ENCODE measurements around the gene POU2AF1.

DNA sequence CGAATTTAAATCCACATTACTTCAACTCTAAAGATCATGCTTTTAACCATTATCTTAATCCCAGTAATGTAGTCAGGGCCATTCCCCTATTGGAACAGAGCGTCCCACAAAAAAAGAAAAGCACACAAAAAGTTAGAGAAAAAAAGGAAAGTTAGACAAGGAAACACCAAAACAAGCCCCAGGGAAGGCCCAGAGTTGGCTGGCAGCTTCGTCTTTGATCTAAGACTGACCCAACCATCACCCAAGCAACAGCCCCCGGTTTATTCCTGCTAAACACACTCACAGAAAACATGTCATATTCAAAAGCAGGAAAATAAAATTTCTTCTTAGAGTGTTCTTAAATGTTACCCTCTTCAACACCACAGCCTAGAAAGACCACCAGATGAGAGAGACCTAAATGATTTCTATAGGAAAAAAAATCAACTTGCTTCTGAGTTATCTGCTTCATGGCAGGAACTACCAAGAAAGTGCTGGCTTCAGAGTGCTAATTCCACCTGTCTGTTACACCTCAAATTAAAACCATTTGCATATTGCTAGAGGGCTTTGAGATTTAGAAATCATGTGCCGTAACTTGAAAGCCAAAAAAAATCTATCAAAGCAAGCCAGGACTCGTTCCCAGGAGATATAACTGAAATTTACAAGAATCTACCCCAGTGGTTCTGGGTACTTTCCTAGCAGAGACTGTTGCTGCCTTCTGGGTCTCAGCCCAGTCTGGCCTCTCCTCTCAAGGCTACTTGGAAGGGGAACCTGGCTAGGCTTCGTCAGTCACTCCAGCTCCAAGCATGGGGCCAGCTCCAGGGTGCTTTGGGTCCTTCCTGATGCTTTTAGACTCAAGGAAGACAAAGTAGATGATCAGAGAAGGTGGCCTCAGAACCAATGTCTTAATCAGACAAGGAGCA, 49.5 kb downstream of the POU2AF1 start:
- TF ChIP-seq, protein P1, sequence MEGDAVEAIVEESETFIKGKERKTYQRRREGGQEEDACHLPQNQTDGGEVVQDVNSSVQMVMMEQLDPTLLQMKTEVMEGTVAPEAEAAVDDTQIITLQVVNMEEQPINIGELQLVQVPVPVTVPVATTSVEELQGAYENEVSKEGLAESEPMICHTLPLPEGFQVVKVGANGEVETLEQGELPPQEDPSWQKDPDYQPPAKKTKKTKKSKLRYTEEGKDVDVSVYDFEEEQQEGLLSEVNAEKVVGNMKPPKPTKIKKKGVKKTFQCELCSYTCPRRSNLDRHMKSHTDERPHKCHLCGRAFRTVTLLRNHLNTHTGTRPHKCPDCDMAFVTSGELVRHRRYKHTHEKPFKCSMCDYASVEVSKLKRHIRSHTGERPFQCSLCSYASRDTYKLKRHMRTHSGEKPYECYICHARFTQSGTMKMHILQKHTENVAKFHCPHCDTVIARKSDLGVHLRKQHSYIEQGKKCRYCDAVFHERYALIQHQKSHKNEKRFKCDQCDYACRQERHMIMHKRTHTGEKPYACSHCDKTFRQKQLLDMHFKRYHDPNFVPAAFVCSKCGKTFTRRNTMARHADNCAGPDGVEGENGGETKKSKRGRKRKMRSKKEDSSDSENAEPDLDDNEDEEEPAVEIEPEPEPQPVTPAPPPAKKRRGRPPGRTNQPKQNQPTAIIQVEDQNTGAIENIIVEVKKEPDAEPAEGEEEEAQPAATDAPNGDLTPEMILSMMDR (IDR thresholded peaks at IDR 0.05) = no peak
- no peak for TF ChIP-seq POLR2A (IDR thresholded peaks at IDR 0.05)
